Measurements from ENCODE around the gene JPH4. TPM values are rescaled to one million over a fixed set of nuclear protein-coding genes. Genes with fewer than 3 reads are reported as not detected.
"Not testable (repeated sequence)": the region's sequence is repeated elsewhere in the genome, so short reads cannot be mapped to it uniquely, and the experiment has no call there.

JPH4 gene
- total RNA-seq, 2 experiments from 2014 or later: 0.12 TPM; not detected in 1

GRCh38 chr14:23615856-23616255 is 37.3 kb upstream of the JPH4 start:
- intact Hi-C loops (cut with micrococcal nuclease): no loop called here
- H3K9me3 Mint-ChIP-seq: no peaks in the 10 kb centered on the region
- no peak for DNase-seq
- POLR2A ChIA-PET: no interaction called here
- H3K36me3 Mint-ChIP-seq: no peaks in the 10 kb centered on the region
- H3K27me3 Mint-ChIP-seq: peaks cover 3% of the 10 kb centered on the region
- peaks cover 4% of the 10 kb centered on the region for H3K4me1 Mint-ChIP-seq (ENCODE audit: low read depth)
- CTCF ChIA-PET: interaction anchor here (2.3 to 6.8 kb wide), 2 partner anchors 16 to 27 kb away, joined by 8 to 72 read pairs; no protein-coding TSS in a partner anchor
- H3K4me3 Mint-ChIP-seq: no peak overlapping the region
- no peak overlapping the region for H3K27ac Mint-ChIP-seq

DNA sequence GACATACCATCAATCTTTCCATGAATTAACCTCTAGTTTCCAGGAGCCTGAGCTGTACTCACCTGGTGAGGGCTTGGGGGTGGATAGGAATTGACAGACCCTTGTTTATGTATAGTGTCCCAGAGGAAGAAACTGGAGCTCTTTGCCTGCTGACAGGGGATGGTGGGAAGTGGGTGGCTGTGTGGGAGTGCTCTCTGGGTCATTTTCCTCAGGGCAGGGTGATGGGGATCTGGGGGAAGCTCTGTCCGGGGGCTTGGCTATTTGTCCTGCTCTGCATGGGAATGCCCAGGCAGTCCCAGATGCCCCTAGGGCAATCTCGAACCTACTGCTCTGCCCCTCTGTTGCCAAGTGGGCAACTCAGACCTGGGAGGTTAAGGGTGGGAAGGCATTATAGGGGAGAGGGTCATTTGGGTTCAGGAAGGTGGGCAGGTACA is 35.8 kb upstream of the JPH4 start:
- Mint-ChIP-seq H3K27me3 (peaks cover 3% of the 10 kb centered on the region), H3K9me3 (no peaks in the 10 kb centered on the region), H3K27ac (no peak overlapping the region), H3K4me3 (no peak overlapping the region), H3K4me1 (ENCODE audit: low read depth) (peaks cover 19% of the 10 kb centered on the region), H3K36me3 (peaks cover 1% of the 10 kb centered on the region)
- no peak for DNase-seq
- ChIA-PET POLR2A (no interaction called here), CTCF (interaction anchor here (6.8 kb wide), 1 partner anchor 18 kb away, joined by 72 read pairs; no protein-coding TSS in a partner anchor)
- intact Hi-C loops (cut with micrococcal nuclease): no loop called here

GRCh38 chr14:23613242-23614070 is 34.9 kb upstream of the JPH4 start:
- H3K36me3 Mint-ChIP-seq: peaks cover 6% of the 10 kb centered on the region
- H3K9me3 Mint-ChIP-seq: peaks cover 4% of the 10 kb centered on the region
- intact Hi-C loops (cut with micrococcal nuclease): no loop called here
- CTCF ChIA-PET: interaction anchor here (0.7 to 6.8 kb wide), 4 partner anchors 19 to 331 kb away, joined by 3 to 72 read pairs (median 10); no protein-coding TSS in a partner anchor
- no peak for DNase-seq
- H3K27ac Mint-ChIP-seq: no peak overlapping the region
- H3K27me3 Mint-ChIP-seq: peaks cover 2% of the 10 kb centered on the region
- peaks cover 27% of the 10 kb centered on the region for H3K4me1 Mint-ChIP-seq (ENCODE audit: low read depth)
- no peak overlapping the region for H3K4me3 Mint-ChIP-seq
- POLR2A ChIA-PET: no interaction called here

DNA sequence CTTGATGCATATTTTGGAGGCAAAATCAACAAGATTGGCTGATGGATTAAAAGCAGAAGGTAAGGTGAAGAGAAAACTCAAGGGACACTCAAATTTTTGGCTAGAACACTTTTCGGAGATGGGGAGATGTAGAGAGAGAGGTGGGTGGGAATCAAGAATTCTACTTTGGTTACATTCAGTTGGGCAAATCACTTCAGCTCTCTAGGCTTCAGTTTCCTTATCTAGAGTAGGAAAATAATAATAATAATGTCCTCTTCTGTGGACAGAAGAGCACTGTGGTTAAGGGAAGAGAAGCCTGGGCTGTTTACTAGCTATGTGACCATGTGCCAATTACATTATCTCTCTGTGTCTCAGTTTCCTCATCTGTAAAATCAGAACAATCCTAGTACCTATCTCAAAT is 34.2 kb upstream of the JPH4 start:
- POLR2A ChIA-PET: no interaction called here
- Mint-ChIP-seq H3K4me1 (ENCODE audit: low read depth) (peaks cover 27% of the 10 kb centered on the region), H3K9me3 (peaks cover 4% of the 10 kb centered on the region), H3K36me3 (peaks cover 6% of the 10 kb centered on the region), H3K4me3 (no peak overlapping the region), H3K27ac (no peak overlapping the region), H3K27me3 (no peaks in the 10 kb centered on the region)
- intact Hi-C loops (cut with micrococcal nuclease): no loop called here
- CTCF ChIA-PET: interaction anchor here (1.5 to 6.8 kb wide), 3 partner anchors 19 to 298 kb away, joined by 3 to 72 read pairs (median 16); no protein-coding TSS in a partner anchor
- no peak for DNase-seq

GRCh38 chr14:23612354-23612732 is 33.8 kb upstream of the JPH4 start:
- DNase-seq: no peak
- intact Hi-C loops (cut with micrococcal nuclease): no loop called here
- no peak overlapping the region for H3K27ac Mint-ChIP-seq
- ChIA-PET CTCF (interaction anchor here (1.5 to 6.8 kb wide), 3 partner anchors 20 to 298 kb away, joined by 3 to 72 read pairs (median 16); no protein-coding TSS in a partner anchor), POLR2A (no interaction called here)
- H3K4me1 Mint-ChIP-seq (ENCODE audit: low read depth): peaks cover 28% of the 10 kb centered on the region
- peaks cover 4% of the 10 kb centered on the region for H3K9me3 Mint-ChIP-seq
- peaks cover 6% of the 10 kb centered on the region for H3K36me3 Mint-ChIP-seq
- no peaks in the 10 kb centered on the region for H3K27me3 Mint-ChIP-seq
- no peak overlapping the region for H3K4me3 Mint-ChIP-seq

GRCh38 chr14:23610815-23611289 is 32.3 kb upstream of the JPH4 start:
- no peak overlapping the region for H3K4me3 Mint-ChIP-seq
- no peaks in the 10 kb centered on the region for H3K27me3 Mint-ChIP-seq
- CTCF ChIA-PET: interaction anchor here (0.7 to 6.8 kb wide), 4 partner anchors 14 to 52 kb away, joined by 3 to 72 read pairs (median 10); no protein-coding TSS in a partner anchor
- intact Hi-C loops (cut with micrococcal nuclease): no loop called here
- POLR2A ChIA-PET: no interaction called here
- no peak for DNase-seq
- peaks cover 4% of the 10 kb centered on the region for H3K9me3 Mint-ChIP-seq
- peaks cover 42% of the 10 kb centered on the region for H3K4me1 Mint-ChIP-seq (ENCODE audit: low read depth)
- peak overlapping the region; percentile 86 for H3K27ac Mint-ChIP-seq
- H3K36me3 Mint-ChIP-seq: peaks cover 6% of the 10 kb centered on the region

- intact Hi-C loops (cut with micrococcal nuclease): no loop called here
- ChIA-PET CTCF (interaction anchor here (0.7 to 6.8 kb wide), 4 partner anchors 14 to 51 kb away, joined by 3 to 72 read pairs (median 10); no protein-coding TSS in a partner anchor), POLR2A (no interaction called here)
- no peak for DNase-seq
- Mint-ChIP-seq H3K4me3 (no peak overlapping the region), H3K4me1 (ENCODE audit: low read depth) (peaks cover 47% of the 10 kb centered on the region), H3K27ac (peak overlapping the region; percentile 86), H3K36me3 (peaks cover 6% of the 10 kb centered on the region), H3K27me3 (no peaks in the 10 kb centered on the region), H3K9me3 (peaks cover 4% of the 10 kb centered on the region)
Measured at GRCh38 chr14:23610090-23610814, 31.7 kb upstream of the JPH4 start.

- H3K27me3 Mint-ChIP-seq; intact Hi-C loops (cut with micrococcal nuclease); H3K9me3 Mint-ChIP-seq; H3K4me3 Mint-ChIP-seq; POLR2A ChIA-PET; DNase-seq; H3K36me3 Mint-ChIP-seq: not testable (repeated sequence)
- H3K4me1 Mint-ChIP-seq (ENCODE audit: low read depth): peaks cover 47% of the 10 kb centered on the region
- CTCF ChIA-PET: interaction anchor here (2.3 to 6.8 kb wide), 3 partner anchors 21 to 23 kb away, joined by 9 to 72 read pairs (median 16); no protein-coding TSS in a partner anchor
- H3K27ac Mint-ChIP-seq: peak overlapping the region; percentile 86
Measured at GRCh38 chr14:23609411-23610089, 31.0 kb upstream of the JPH4 start.

- intact Hi-C loops (cut with micrococcal nuclease): no loop called here
- no peak for DNase-seq
Measured at GRCh38 chr14:23609001-23609400, 30.4 kb upstream of the JPH4 start.

DNA sequence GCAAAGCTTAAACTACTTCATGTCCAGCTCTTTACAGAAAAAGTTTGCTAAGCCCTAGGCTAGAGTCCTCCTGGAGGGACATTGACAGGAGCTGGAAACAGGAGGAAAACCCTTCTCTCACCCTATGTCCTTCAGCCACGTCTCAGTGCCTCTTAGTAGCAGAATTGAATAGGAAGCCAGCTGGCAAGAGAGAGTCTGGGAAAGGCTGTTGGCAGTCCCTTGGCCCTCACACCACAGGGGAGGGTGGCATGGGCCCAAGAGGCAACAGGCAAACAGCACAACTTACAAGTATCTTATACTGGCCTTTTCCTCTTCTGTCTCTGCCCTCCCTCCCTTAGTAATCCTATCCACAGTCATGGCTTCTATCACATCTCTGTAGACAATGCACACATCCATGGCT is 29.9 kb upstream of the JPH4 start:
- ChIA-PET POLR2A (no interaction called here), CTCF (interaction anchor here (0.7 to 2.3 kb wide), 2 partner anchors 20 to 24 kb away, joined by 3 to 9 read pairs; no protein-coding TSS in a partner anchor)
- Mint-ChIP-seq H3K9me3 (peaks cover 4% of the 10 kb centered on the region), H3K36me3 (peaks cover 6% of the 10 kb centered on the region), H3K27me3 (no peaks in the 10 kb centered on the region), H3K4me3 (no peak overlapping the region), H3K27ac (no peak overlapping the region), H3K4me1 (ENCODE audit: low read depth) (peaks cover 47% of the 10 kb centered on the region)
- intact Hi-C loops (cut with micrococcal nuclease): no loop called here
- no peak for DNase-seq

More at GRCh38 chr14:23609001-23609400, 30.4 kb upstream of the JPH4 start:
- Mint-ChIP-seq H3K4me3 (no peak overlapping the region), H3K27me3 (no peaks in the 10 kb centered on the region), H3K27ac (peak overlapping the region; percentile 59), H3K4me1 (ENCODE audit: low read depth) (peaks cover 47% of the 10 kb centered on the region), H3K9me3 (peaks cover 4% of the 10 kb centered on the region), H3K36me3 (peaks cover 6% of the 10 kb centered on the region)
- CTCF ChIA-PET: interaction anchor here (0.7 to 2.3 kb wide), 2 partner anchors 20 to 23 kb away, joined by 3 to 9 read pairs; no protein-coding TSS in a partner anchor
- POLR2A ChIA-PET: no interaction called here

- H3K36me3 Mint-ChIP-seq: peaks cover 6% of the 10 kb centered on the region
- peak; percentile 53 for DNase-seq
Measured at GRCh38 chr14:23605931-23606585, 27.5 kb upstream of the JPH4 start.

More at GRCh38 chr14:23605931-23606585, 27.5 kb upstream of the JPH4 start:
- no peaks in the 10 kb centered on the region for H3K27me3 Mint-ChIP-seq
- H3K9me3 Mint-ChIP-seq: peaks cover 4% of the 10 kb centered on the region
- intact Hi-C loops (cut with micrococcal nuclease): loop anchor here (1.0 to 2.0 kb wide), 3 partner anchors 17 to 271 kb away; no protein-coding TSS in a partner anchor
- H3K4me1 Mint-ChIP-seq (ENCODE audit: low read depth): peaks cover 44% of the 10 kb centered on the region
- CTCF ChIA-PET: interaction anchor here (1.6 to 1.9 kb wide), 3 partner anchors 17 to 47 kb away, joined by 7 to 14 read pairs (median 14); no protein-coding TSS in a partner anchor
- peak overlapping the region; percentile 87 for H3K27ac Mint-ChIP-seq
- H3K4me3 Mint-ChIP-seq: no peak overlapping the region
- POLR2A ChIA-PET: interaction anchor here (1.0 kb wide), 1 partner anchor 17 kb away, joined by 4 read pairs; no protein-coding TSS in a partner anchor
